HG03354 (cell line): ENCODE data around the gene SECISBP2L.

Source experiments
- ATAC-seq: cut with Tn5 transposase; IDR thresholded peaks from one replicate; pipeline ENCODE4 v1.9.1; 2021; ENCODE audit warnings: mild to moderate bottlenecking; ENCODE audit not compliant: unreplicated experiment, poor library complexity, severe bottlenecking

The SECISBP2L gene

DNA sequence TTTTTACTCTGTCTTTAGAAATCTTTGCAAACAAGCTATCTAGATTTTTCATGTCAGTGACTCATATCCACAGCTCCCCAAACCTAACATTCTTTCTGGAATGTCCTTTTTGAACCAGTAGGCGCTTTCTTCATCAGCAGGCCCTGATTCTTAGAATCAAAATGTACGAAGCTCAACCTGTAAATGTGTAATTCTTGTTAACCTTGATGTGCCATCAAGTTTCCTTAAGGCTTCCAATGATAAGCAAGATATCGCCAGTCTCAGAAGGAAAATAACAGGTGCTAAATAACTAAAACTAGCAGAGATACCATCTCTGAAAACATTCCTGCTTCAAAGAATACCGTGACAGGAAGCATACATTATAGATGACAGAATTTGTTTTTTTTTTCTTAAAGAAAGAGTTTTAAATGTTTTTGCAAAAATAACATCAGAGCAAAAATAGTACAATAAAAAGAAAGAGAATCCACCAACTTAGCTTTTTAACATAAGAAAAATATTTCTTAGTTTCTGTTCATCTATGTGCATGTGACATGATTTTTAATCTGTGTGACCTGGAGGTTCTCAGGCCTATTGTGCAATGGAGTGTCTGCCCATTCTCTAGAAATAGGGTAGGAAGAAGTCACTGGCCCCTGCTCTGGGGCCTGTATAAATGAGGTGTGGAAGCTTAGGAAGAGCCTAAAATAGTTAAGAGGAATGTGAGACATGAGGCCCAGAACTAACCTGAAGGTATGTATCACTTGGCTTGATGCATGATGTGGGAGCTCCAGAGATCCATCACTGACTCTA lies 14.7 kb upstream of the SECISBP2L start:
- no peak for ATAC-seq

DNA sequence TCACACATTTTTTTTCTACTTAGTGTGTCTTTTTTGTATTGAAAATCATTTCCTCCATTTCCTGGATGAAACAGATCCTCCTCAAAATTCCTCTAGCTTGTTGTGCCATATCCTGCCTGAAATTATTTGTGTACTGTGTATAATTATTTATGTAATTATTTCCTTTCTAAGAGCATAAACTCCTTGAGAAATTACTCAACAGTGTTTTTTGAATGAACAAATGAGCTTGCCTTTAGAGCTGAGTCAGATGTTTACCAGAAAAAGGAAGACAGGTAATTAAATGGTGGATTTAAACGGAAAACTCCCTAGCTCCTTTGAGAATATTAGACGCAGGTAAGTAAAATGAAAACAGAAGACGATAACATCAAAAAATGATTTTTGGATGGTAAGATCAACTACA lies 13.2 kb upstream of the SECISBP2L start:
- ATAC-seq = no peak

DNA sequence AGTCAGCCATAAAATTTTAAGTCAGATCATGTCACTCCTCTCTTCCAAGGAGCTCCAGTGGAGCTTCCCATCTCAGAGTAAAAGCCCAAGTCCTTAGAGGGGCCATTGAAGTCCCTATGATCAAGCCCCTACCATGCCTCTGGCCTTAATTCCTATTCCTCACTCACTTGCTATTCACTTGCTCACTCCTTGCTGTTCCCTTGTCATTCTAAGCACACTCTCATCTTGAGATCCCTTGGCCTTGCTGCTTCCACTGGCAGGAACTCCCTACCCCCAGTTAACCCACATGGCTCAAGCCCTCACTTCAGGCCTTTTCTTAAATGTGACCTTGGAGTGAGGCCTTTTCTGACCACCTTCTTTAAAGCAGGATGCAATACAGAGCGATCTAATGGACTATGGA lies 12.3 kb upstream of the SECISBP2L start:
- ATAC-seq = no peak

DNA sequence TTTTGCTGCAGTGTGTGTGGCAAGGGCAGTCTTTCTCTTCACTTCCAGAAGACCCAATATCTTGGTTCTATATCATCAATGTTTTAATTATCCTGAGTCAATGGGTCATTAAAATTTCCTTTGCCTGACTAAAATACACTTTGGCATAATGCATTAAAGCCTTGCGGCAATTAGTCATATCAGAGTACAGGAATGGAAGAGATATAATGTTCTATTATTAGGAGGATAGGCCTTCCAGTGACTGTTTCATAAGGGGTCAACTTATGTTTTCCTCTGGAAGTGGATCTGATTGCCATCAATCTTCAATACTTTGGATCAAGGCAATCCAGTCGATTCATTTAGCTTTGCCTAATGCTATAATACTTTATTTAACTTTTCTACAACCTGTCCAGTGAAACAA lies 9.4 kb upstream of the SECISBP2L start:
- no peak for ATAC-seq

DNA sequence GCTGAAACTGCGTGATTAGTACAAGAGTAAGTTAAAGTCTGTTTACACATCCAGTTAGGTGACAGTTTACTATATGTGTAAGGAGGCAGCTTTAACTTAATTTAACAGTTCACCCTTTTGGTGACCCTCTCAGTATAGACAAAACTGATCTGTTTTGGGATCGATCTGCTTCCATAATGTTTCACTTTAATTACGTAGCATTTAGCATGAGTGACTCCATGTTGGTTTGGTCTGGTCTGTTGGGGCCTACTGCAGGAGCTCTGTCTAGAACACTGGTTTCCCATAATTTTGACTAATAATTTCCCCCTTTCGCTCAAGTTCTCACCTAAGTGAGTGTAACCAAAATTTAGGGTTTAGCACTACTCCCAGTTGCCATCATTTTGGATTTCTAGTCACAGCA lies 6.4 kb upstream of the SECISBP2L start:
- no peak for ATAC-seq

DNA sequence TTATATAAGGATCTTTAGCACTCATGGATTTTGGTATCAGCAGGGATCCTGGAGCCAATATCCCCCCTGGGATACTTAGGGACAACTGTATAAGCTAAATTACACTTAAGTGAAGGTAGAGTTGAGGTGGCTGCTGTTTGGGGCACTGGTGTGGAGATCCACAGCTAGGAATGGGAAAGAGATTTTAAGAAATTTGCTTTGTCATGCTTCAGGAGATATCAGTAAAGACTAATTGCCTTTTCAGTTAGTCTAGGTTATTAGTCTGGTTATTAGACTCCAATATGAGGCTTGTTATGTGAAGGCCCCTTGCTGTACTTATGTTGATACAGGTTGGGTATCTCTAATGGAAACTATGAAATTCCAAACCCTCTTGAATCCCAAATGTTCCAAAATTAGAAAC lies 1.2 kb upstream of the SECISBP2L start:
- ATAC-seq = no peak

DNA sequence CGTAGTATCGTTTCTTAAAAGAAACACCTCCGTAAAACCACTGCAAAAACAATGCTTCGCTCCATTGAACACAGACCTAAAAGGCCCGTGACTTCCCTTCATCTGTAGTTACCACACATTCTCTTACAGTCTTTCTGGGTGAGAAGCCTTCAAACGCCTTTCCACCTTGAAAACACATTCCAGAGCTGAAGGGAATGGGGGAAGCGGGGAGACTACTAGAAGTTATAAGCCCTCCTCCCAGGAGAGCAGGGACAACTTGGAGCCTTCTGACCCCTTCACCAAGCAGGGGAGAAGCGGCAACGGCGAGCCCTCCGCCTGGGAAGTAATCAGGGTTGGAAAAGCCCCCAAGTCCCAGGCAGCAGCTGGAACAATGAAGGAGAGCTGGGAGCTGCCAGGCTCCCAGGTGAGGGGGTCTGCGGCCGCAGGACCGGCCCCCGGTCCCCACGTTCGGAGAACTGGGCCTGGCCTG lies 461 bp downstream of the SECISBP2L start:
- ATAC-seq = peak; percentile 43

DNA sequence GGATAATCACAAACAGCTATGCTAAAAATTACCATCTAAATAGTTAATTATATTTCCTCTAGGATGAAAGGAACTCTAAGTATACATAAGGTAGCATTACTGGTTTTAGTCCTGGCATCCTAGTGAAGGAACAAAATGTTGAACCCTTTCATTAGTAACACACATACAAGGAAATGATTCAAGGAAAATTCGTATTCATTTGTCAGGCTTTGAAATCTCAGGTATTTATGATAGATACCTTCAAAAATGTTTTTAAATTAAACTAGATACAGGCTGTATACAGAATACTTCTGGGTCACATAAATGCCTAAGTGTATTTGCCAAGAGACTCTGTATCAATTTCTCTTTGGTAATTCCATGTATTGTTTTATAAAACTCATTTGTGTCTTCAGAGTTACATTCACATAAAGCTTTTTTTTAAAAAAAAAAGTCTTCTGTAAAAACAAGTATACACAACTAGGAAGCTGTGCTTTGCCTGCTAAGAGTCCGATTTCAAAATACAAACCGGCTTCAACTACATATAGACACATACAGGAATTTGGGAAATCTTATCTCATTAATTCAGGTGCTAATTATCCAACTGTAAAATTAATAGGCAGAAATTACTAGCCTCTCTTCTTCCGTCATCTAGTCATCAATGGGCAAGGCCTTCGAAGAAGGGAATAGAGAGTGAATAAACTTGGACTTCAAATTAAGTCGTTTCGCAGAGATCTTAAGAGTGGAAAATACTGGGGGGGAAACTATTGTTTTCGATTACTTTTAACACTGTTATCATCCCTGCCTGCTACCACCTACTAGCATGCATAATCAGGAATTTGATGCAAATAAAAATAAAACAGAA lies 1.3 kb downstream of the SECISBP2L start:
- ATAC-seq = no peak

DNA sequence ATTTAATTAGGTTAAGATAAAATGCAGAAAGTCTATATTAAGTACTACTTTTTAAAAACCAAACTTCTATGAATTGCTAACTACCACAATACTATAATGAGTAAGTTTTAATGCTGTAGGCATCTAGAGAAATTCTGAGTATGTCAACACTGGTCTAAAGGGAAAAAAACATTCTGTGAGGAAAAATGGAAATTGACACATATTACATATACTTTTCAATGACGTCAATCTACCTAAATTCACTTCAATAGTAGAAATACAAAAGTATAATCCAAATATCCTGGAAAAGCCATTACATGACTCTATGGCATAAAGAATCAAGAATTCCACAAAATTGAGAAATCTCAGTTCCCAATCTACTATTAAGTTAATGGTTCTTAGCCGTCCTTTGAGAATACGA lies 2.2 kb downstream of the SECISBP2L start:
- no peak for ATAC-seq

DNA sequence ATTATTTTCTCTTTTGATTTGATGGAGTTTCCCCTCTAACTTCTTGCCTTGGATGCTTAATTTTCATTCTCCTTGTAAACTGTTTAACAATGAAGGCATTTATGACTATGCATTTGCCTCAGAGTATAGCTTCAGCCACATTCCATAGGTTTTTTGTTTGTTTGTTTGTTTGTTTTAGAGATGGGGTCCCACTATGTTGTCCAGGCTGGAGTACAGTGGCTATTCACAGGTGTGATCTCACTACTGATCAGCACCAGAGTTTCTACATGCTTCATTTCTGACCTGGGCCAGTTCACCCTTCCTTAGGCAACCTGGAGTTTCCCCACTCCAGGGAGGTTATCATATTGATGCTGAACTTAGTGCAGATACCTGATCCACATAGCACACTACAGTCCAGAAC lies 4.1 kb downstream of the SECISBP2L start:
- no peak for ATAC-seq

DNA sequence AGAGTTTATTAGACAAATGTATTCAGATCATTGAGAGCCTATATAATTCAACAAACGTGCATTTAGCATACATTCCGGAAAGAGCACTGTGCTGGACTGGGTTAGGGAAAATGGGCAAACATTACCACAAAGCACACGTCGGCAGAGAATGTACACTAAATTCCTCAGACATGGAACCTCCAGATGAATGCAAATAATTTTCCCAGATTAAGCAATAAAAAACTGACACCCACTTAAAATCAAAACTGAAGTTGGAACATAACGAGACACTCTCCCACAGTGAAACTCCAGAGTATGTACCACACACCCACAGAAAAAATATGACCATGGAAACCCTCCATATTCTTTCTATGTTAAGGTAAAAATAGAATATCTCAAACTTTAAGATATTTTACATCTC lies 4.8 kb downstream of the SECISBP2L start:
- ATAC-seq = no peak

DNA sequence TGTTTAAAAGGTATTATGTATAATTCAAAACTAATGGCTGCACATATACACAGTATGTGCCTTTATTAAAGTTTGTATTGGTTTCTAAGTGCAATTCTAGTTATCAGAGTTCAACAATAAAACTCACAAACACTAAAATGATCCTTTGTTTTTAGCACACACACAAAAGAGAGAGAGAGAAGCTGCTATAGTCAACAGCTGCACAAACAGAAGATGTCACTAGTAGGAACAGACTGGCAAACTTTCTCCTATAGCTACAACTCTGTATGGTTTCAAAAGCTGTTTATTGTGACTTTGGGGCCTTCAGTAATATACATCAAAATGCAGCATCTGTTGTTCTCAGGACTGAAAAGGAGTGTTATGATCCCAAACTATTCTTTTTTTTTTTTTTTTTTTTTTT lies 6.1 kb downstream of the SECISBP2L start:
- no peak for ATAC-seq

DNA sequence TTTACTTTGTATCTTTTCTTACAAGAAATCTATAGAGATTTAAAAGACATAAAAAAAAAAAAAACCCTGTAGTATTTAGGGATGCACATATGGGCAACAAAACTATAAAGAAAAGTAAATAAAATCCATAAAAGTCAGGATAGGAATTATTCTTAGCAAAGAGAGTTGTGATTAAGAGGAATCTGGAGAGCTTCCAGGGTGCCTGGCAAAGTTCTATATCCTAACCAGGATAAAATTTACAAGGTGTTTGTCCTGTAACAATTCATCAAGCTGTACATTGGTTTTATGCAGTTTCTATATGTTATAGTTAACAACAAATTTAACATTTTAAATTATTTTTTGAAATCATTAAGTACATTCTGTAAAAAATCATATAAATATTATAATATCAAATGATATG lies 7.9 kb downstream of the SECISBP2L start:
- no peak for ATAC-seq

DNA sequence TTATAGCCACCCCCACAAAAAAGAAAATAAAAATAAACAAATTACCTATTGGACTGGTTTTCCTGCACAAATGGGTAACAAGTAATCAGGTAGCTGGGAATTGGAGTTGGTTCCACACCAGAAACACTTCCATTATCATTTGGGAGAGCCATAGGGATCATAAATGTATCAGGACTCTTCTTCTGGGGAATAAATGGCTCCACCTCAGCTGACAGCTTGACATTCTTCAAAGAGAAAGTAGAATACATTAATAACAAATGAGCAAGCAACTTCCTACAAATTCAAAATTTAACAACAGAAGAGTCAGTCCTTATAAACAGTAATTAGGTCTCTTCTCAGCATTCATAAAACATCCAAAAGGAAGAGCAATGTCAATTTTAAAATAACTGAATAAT lies 8.7 kb downstream of the SECISBP2L start:
- no peak for ATAC-seq

DNA sequence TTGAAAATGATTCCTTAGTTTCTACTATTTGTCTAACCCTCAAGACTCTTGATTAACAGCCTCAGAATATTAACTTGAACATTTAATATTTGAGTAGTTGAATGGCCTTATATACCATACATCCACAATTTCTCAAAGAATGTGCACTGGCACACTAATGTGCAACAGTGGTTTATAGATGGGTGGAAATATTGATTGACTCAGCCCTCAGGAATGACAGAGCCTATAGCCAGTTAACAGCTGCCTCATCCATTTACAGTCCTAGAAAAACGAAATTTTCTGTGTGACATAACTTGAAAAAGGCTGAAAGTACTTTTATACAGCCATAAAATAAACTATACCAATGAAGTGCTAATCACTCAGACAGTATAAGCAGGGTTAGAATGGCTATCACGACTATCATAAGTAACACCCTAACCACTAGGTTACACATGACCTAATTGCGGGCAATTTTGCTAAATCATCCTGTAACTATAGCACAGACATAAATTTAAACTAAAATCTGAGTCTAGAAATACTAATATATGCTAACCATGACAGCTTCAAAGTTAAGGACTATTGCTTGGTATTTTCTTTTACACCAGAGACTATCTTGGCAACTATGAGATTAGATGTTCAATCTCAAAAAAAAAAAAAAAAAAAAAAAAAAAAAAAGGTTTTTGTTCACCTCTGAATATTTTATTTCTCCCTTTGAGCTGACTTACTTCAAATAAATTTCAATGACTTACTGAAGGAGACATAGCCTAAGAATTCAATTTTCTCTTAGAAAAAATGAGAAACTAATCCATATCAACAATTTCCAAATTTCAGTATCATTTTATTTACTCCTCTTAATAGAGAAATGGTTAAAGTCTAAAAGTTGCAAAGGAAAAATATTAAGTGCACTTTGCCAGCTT lies 9.3 kb downstream of the SECISBP2L start:
- ATAC-seq = no peak

DNA sequence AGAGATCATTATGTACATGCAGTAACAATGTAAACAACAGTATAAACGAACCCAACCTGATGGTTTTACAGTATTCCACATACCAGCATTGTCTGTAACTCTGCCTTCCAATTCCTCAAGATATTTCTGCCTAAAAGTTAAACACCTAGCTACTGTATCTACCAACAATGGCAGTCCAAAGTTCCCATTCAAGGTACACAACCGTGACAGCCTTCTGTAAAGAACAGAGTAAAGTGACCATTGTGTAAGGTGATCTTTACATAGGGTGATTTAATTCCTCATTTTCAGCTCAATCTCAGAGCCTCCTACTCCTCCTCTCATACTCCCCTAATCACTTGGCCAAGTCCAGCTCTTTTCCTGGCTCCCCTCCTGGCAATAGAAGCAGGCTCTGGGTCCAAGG lies 10.4 kb downstream of the SECISBP2L start:
- ATAC-seq = no peak

DNA sequence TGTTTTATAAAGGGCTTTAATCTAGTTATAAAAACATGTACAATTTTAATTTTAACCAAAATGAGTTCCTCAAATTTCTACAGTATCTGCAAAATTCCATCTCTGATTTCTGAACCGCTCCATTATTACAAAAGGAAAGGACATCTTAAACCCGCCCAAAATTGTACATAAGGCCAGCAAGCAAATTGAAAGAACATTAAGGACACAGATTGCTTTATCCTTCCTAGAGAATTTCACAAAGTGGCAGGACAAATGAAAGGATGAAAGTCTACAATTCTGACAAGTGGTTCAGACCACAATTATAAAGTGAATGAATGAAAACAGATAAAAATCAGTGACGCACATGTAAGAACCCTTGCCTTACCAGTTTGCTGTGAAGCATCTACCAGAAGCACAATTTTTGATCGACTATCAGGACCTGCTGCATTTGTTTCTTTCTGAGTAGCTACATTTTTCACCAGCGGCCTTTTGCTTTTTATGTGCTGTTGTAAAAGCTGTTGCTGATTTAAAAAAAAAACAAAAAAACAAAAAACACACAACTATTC lies 13.6 kb downstream of the SECISBP2L start:
- ATAC-seq = no peak

DNA sequence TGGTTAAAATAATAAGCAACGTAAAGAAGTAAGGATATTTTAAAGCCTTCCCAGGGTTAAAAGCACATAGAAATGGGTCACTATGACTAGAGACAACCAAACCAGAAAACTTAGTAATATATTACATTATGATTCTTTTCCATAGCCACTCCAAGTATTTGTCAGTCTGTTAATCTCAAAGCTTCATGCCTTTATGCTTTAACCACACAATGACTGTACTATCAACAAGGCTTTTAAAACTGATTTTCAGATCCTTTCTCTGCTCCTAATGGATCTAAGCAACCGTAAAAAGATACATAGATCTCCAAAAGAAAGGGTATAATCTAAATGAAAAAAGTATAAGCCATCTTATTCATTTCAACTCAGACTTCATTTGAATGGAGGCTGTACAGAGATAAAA lies 14.4 kb downstream of the SECISBP2L start:
- no peak for ATAC-seq

DNA sequence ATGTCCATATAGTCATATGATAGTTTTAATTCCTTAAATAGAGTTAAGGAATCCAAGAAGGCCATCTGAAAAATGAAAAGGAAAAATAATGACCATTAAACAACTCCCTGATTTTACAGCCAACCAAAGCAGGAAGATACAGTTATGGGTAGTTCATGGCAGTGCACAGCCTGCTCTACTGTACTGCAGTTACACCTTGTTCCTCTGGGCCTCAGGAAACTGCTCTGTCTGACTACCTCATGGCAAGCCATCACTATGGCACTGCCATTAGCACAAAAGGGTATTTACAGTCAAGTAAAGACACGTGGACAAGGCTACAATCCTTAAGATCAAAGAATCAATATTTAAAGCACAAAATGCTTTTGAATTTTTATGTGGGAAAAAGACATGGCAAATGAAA lies 19.5 kb downstream of the SECISBP2L start:
- ATAC-seq = no peak

DNA sequence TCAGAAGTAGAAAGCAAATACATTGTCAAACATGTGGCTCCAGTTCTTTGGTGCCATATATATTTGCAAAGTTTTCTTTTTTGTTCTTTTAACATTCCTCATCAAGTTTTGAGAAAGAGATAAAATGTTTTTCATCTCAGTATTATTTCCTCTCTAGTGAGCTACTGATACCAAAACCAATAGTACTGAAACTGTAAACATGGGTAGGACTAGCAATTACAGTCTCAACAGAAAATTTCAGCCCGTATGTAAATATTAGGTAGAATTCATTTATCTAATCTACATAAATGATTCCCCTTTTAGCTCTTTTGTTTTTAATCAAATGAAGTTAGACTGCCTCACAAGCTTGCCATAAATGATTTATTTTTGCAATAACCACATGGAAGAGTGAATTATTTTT lies 21.4 kb downstream of the SECISBP2L start:
- ATAC-seq = peak; percentile 75
